PFSK-1 (cell line): Measurements from ENCODE around the gene ANO4.

Source experiments
- POLR2AphosphoS5 ChIP-seq: IDR thresholded peaks from 2 replicates; pipeline ENCODE4 v1.6.1; 2012; ENCODE audit warnings: low read depth, mild to moderate bottlenecking, control low read depth, low read length, moderate library complexity
- SIN3A ChIP-seq: IDR thresholded peaks from 2 replicates; pipeline ENCODE4 v1.6.1; 2012; ENCODE audit warnings: mild to moderate bottlenecking, low read length, moderate library complexity, borderline replicate concordance; ENCODE audit not compliant: insufficient read depth
- TAF1 ChIP-seq: IDR thresholded peaks from 2 replicates; pipeline ENCODE4 v1.6.1; 2012; ENCODE audit warnings: low read length, control low read depth, borderline replicate concordance; ENCODE audit not compliant: insufficient read depth
- TF ChIP-seq, protein P1 (sequence below), 2 experiments: IDR thresholded peaks; 2 replicates each; pipeline versions ENCODE4 v1.6.1 to v1.8.0; 2011 to 2012; ENCODE audit warnings: low read depth in 2 of 2, low read length in 2 of 2, control low read depth in 1 of 2, inconsistent platforms in 1 of 2, mild to moderate bottlenecking in 1 of 2, moderate library complexity in 1 of 2; ENCODE audit not compliant: insufficient read depth in 1 of 2

DNA sequence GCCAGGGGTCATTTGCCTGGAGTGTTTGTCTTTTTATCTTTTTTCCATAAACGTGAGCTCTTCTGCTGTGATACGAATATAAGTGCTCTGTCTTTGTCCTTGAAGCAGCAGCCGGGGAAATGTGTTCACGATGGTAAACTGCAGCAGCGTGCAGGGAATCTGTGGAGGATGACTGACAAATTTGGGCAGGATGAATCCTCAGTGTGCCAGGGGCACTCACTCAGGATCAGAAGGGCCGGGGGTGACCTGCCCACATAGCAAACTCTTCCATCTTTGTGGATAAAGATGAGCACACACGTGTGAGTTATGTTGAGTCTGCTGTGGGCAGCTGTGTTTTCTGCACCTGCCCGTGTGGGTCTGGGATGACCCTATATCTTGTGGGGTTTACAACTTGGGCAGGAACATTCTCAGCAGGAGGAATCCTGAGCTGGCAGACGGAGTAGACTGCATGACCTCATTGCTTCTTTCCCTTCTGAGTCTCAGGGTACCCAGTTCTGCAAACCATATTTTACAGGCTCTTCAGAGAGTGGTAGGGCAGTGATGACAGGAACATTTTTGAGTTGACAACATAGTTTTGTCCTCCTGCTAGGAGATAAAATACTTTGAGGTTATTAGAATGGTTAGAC is 711 bp downstream of the ANO4 start:
- no peak for TF ChIP-seq POLR2AphosphoS5
- TF ChIP-seq TAF1, result no peak
- TF ChIP-seq, protein P1, sequence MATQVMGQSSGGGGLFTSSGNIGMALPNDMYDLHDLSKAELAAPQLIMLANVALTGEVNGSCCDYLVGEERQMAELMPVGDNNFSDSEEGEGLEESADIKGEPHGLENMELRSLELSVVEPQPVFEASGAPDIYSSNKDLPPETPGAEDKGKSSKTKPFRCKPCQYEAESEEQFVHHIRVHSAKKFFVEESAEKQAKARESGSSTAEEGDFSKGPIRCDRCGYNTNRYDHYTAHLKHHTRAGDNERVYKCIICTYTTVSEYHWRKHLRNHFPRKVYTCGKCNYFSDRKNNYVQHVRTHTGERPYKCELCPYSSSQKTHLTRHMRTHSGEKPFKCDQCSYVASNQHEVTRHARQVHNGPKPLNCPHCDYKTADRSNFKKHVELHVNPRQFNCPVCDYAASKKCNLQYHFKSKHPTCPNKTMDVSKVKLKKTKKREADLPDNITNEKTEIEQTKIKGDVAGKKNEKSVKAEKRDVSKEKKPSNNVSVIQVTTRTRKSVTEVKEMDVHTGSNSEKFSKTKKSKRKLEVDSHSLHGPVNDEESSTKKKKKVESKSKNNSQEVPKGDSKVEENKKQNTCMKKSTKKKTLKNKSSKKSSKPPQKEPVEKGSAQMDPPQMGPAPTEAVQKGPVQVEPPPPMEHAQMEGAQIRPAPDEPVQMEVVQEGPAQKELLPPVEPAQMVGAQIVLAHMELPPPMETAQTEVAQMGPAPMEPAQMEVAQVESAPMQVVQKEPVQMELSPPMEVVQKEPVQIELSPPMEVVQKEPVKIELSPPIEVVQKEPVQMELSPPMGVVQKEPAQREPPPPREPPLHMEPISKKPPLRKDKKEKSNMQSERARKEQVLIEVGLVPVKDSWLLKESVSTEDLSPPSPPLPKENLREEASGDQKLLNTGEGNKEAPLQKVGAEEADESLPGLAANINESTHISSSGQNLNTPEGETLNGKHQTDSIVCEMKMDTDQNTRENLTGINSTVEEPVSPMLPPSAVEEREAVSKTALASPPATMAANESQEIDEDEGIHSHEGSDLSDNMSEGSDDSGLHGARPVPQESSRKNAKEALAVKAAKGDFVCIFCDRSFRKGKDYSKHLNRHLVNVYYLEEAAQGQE (IDR thresholded peaks at IDR 0.05; ENCODE audit: insufficient read depth in 1 of 2, low read depth in 2 of 2, low read length in 2 of 2), result no peak
- no peak for TF ChIP-seq SIN3A
